CD14-positive monocyte (primary cell): ENCODE results near the gene PRDM11. TPM values are rescaled to one million over a fixed set of nuclear protein-coding genes. Genes with fewer than 3 reads are reported as not detected.

Source experiments
- DNase-seq, 3 donors: peaks; one replicate each; pipeline ENCODE4 v3.0.0-alpha.2; 2011 to 2022
- H2AFZ ChIP-seq: 2 replicates; pipeline ENCODE4 v1.6.0; 2012; ENCODE audit warnings: mild to moderate bottlenecking, low read depth, low read length, inconsistent platforms; ENCODE audit not compliant: insufficient read depth, poor library complexity, severe bottlenecking
- H3K27ac ChIP-seq, 2 donors: 1 replicate in 1 of 2; 2 replicates in 1 of 2; pipeline ENCODE4 v1.5.1; 2012 to 2013; ENCODE audit warnings: low read length in 2 of 2, control low read depth in 1 of 2, inconsistent platforms in 1 of 2, low read depth in 1 of 2, mild to moderate bottlenecking in 1 of 2
- H3K27me3 ChIP-seq, 2 donors: one replicate each; pipeline versions ENCODE4 v1.6.0 to v1.6.1; 2011 to 2013; ENCODE audit warnings: low read length in 2 of 2; ENCODE audit not compliant: control insufficient read depth in 2 of 2, insufficient read depth in 2 of 2
- H3K36me3 ChIP-seq, 2 donors: replicated peaks in 1 of 2; 1 replicate in 1 of 2; 2 replicates in 1 of 2; pipeline versions ENCODE4 v1.5.1 to v1.6.1; 2012 to 2013; ENCODE audit warnings: low read length in 2 of 2, control low read depth in 1 of 2, inconsistent platforms in 1 of 2, mild to moderate bottlenecking in 1 of 2; ENCODE audit not compliant: insufficient read depth in 2 of 2, control insufficient read depth in 1 of 2
- H3K4me1 ChIP-seq, 2 donors: 1 replicate in 1 of 2; 2 replicates in 1 of 2; pipeline versions ENCODE4 v1.5.1 to v1.6.1; 2012 to 2013; ENCODE audit warnings: low read length in 2 of 2, control low read depth in 1 of 2, inconsistent platforms in 1 of 2, mild to moderate bottlenecking in 1 of 2, moderate library complexity in 1 of 2; ENCODE audit not compliant: insufficient read depth in 2 of 2, control insufficient read depth in 1 of 2
- H3K4me2 ChIP-seq: replicated peaks from 2 replicates; pipeline ENCODE3; 2012; ENCODE audit warnings: low read length, moderate library complexity, mild to moderate bottlenecking; ENCODE audit not compliant: poor library complexity, severe bottlenecking; ENCODE audit errors: extremely low read depth
- H3K4me3 ChIP-seq, 3 experiments: fragments of 200-600 bp in 1 of 3; sonication (generic) in 1 of 3; replicated peaks in 1 of 3; 1 replicate in 2 of 3; 2 replicates in 1 of 3; pipeline ENCODE4 v1.5.1; 2011 to 2013; ENCODE audit warnings: low read length in 3 of 3, mild to moderate bottlenecking in 3 of 3, control low read depth in 2 of 3, low read depth in 2 of 3, inconsistent platforms in 1 of 3, moderate library complexity in 1 of 3
- H3K79me2 ChIP-seq: 2 replicates; pipeline ENCODE4 v1.6.0; 2012; ENCODE audit warnings: mild to moderate bottlenecking, control low read depth, inconsistent platforms, low read length, moderate library complexity; ENCODE audit not compliant: insufficient read depth
- H3K9ac ChIP-seq: 2 replicates; pipeline ENCODE4 v1.6.0; 2017; ENCODE audit warnings: low read length, mild to moderate bottlenecking; ENCODE audit not compliant: insufficient read depth, poor library complexity, severe bottlenecking
- H3K9me3 ChIP-seq, 2 donors: replicated peaks in 1 of 2; 1 replicate in 1 of 2; 2 replicates in 1 of 2; pipeline versions ENCODE4 v1.5.1 to v1.6.1; 2012 to 2013; ENCODE audit warnings: low read length in 2 of 2, control low read depth in 1 of 2; ENCODE audit not compliant: control insufficient read depth in 1 of 2, insufficient read depth in 1 of 2
- H4K20me1 ChIP-seq: 2 replicates; pipeline ENCODE4 v1.6.0; 2012; ENCODE audit warnings: mild to moderate bottlenecking, low read length, control low read depth, moderate library complexity; ENCODE audit not compliant: insufficient read depth
- H3K27ac Mint-ChIP-seq, 7 donors: one replicate each; pipeline ENCODE4 v1.8.0; 2020; ENCODE audit warnings: mild to moderate bottlenecking in 7 of 7, mixed read lengths in 7 of 7, moderate library complexity in 6 of 7, inconsistent platforms in 2 of 7
- H3K27me3 Mint-ChIP-seq, 3 donors: one replicate each; pipeline ENCODE4 v1.8.0; 2021 to 2022; ENCODE audit warnings: low read depth in 3 of 3, mild to moderate bottlenecking in 3 of 3, mixed read lengths in 3 of 3, moderate library complexity in 3 of 3, inconsistent platforms in 1 of 3
- H3K36me3 Mint-ChIP-seq, 2 donors: one replicate each; pipeline ENCODE4 v1.8.0; 2020; ENCODE audit warnings: mixed read lengths in 2 of 2, inconsistent platforms in 1 of 2, mild to moderate bottlenecking in 1 of 2
- H3K4me1 Mint-ChIP-seq: one replicate; pipeline ENCODE4 v1.8.0; 2020; ENCODE audit warnings: mild to moderate bottlenecking, mixed read lengths
- H3K4me3 Mint-ChIP-seq, 2 donors: one replicate each; pipeline ENCODE4 v1.8.0; 2020; ENCODE audit warnings: mild to moderate bottlenecking in 2 of 2, mixed read lengths in 2 of 2, moderate library complexity in 1 of 2
- H3K9me3 Mint-ChIP-seq, 7 donors: one replicate each; pipeline ENCODE4 v1.8.0; 2020 to 2022; ENCODE audit warnings: mixed read lengths in 7 of 7, mild to moderate bottlenecking in 6 of 7, moderate library complexity in 6 of 7, inconsistent platforms in 2 of 7
- CTCF ChIP-seq: fragments of 200-600 bp; IDR thresholded peaks from one replicate; pipeline ENCODE4 v1.8.0; 2022; ENCODE audit warnings: antibody characterized with exemption, mild to moderate bottlenecking
- WGBS: methylation state at CpG from one replicate; pipeline ENCODE4 v1.1.5; 2013; ENCODE audit warnings: missing lambda C conversion rate; ENCODE audit not compliant: insufficient coverage; 5-methylcytosine and 5-hydroxymethylcytosine counted together
- intact Hi-C, 2 donors: fragments of 100-400 bp; cut with micrococcal nuclease; formaldehyde crosslinking; loops; one replicate each; pipeline versions ENCODE4 v1.15.0 to v1.15.1; 2023
- polyA plus RNA-seq, 3 donors: library from polyadenylated mRNA; depleted of rRNA in 1 of 3; unstranded in 2 of 3; stranded (reverse) in 1 of 3; fragments of 300-500 nt in 2 of 3; fragments of >200 nt in 1 of 3; fragmentation: Illumina TruSeq in 2 of 3; gene quantifications; 1 replicate in 2 of 3; 2 replicates in 1 of 3; pipeline ENCODE4 v1.2.3, GENCODE V29; 2012 to 2021

PRDM11 gene
- polyA plus RNA-seq, 3 donors: 0.48 to 1.8 TPM; not detected in 1

DNA sequence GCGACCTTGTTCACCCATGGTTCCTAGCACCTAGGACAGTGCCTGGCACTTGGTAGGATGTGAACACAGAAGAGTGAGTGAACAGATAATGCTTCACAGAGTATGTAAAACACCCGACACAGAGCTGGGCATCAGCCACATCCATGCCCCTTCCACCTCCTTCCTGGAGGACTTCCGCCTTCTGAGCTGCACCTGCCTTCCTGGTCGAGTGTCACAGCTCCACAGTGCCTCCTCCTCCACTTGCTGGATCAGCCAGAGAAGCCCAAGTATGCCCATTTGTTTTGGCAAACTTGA lies 20.1 kb downstream of the PRDM11 start:
- H3K27ac Mint-ChIP-seq: no peak overlapping the region
- no peaks in the 10 kb centered on the region for H4K20me1 ChIP-seq
- no peak overlapping the region for H3K4me2 ChIP-seq
- 67% methylated on average over 4 of the region's 4 CpGs for WGBS
- intact Hi-C loops: no loop called here
- TF ChIP-seq CTCF: no peak
- DNase-seq: no peak
- peaks cover 7% of the 10 kb centered on the region for H3K4me1 Mint-ChIP-seq
- no peak overlapping the region for H3K4me3 ChIP-seq
- no peak overlapping the region for H3K27ac ChIP-seq
- no peak overlapping the region for H3K9ac ChIP-seq
- H3K4me1 ChIP-seq: no peaks in the 10 kb centered on the region
- no peak overlapping the region for H3K4me3 Mint-ChIP-seq
- no peaks in the 10 kb centered on the region for H3K9me3 Mint-ChIP-seq
- H3K9me3 ChIP-seq: no peaks in the 10 kb centered on the region
- peaks cover 1 to 6% (median 2%) of the 10 kb centered on the region in 3 donors for H3K27me3 Mint-ChIP-seq
- no peaks in the 10 kb centered on the region for H3K79me2 ChIP-seq
- no peaks in the 10 kb centered on the region for H3K36me3 Mint-ChIP-seq
- H3K36me3 ChIP-seq: no peaks in the 10 kb centered on the region
- no peak overlapping the region for H2AFZ ChIP-seq
- H3K27me3 ChIP-seq: no peaks in the 10 kb centered on the region

GRCh38 chr11:45167283-45167682 lies 20.8 kb downstream of the PRDM11 start:
- Histone ChIP-seq H3K9me3 (no peaks in the 10 kb centered on the region), H3K4me3 (no peak overlapping the region), H4K20me1 (no peaks in the 10 kb centered on the region), H3K79me2 (no peaks in the 10 kb centered on the region), H3K4me1 (no peaks in the 10 kb centered on the region), H3K27ac (no peak overlapping the region), H3K27me3 (no peaks in the 10 kb centered on the region), H3K4me2 (no peak overlapping the region), H3K36me3 (no peaks in the 10 kb centered on the region), H3K9ac (no peak overlapping the region), H2AFZ (no peak overlapping the region)
- WGBS: 100% methylated on average over 1 of the region's 2 CpGs
- no peak for DNase-seq
- TF ChIP-seq CTCF: no peak
- no peak overlapping the region for H3K4me3 Mint-ChIP-seq
- peaks cover 7% of the 10 kb centered on the region for H3K4me1 Mint-ChIP-seq
- no peaks in the 10 kb centered on the region for H3K36me3 Mint-ChIP-seq
- H3K9me3 Mint-ChIP-seq: no peaks in the 10 kb centered on the region
- intact Hi-C loops: no loop called here
- peaks cover 1 to 6% (median 2%) of the 10 kb centered on the region in 3 donors for H3K27me3 Mint-ChIP-seq
- H3K27ac Mint-ChIP-seq: no peak overlapping the region
